Memory B cell (primary cell): ENCODE measurements around the gene VTI1A.
"Not testable (repeated sequence)": the region's sequence is repeated elsewhere in the genome, so short reads cannot be mapped to it uniquely, and the experiment has no call there.

Experiments used
- ATAC-seq: fragments of 150-1000 bp; cut with Tn5 transposase; 2 replicates; pipeline ENCODE4 v1.10.0; 2021; ENCODE audit warnings: low read depth, mild to moderate bottlenecking, moderate library complexity
- DNase-seq, 2 donors: peaks; one replicate each; pipeline ENCODE4 v3.0.0; 2022; ENCODE audit warnings: low spot score in 2 of 2
- H3K27ac Mint-ChIP-seq: one replicate; pipeline ENCODE4 v1.8.0; 2022; ENCODE audit warnings: mild to moderate bottlenecking, moderate library complexity, mixed read lengths
- H3K27me3 Mint-ChIP-seq: one replicate; pipeline ENCODE4 v1.8.0; 2022; ENCODE audit warnings: mixed read lengths
- H3K36me3 Mint-ChIP-seq: one replicate; pipeline ENCODE4 v1.8.0; 2022; ENCODE audit warnings: mild to moderate bottlenecking, mixed read lengths
- H3K4me1 Mint-ChIP-seq: one replicate; pipeline ENCODE4 v1.8.0; 2022; ENCODE audit warnings: mixed read lengths
- H3K4me3 Mint-ChIP-seq: one replicate; pipeline ENCODE4 v1.8.0; 2022; ENCODE audit warnings: mild to moderate bottlenecking, moderate library complexity, mixed read lengths
- H3K9me3 Mint-ChIP-seq: one replicate; pipeline ENCODE4 v1.8.0; 2022; ENCODE audit warnings: mixed read lengths

The VTI1A gene

GRCh38 chr10:112446855-112447619 is at the start of gene VTI1A, which contains the start of gene ZDHHC6:
Gene VTI1A (plus strand): TSS chr10:112447215. CDS start chr10:112447374, 159 bp downstream.
Gene ZDHHC6 (minus strand): TSS chr10:112446914. CDS start chr10:112445436, 1,478 bp downstream.
- peaks cover 28% of the 10 kb centered on the region for H3K4me1 Mint-ChIP-seq

GRCh38 chr10:112397592-112397991 is 49.4 kb upstream of the VTI1A start:
- H3K27me3 Mint-ChIP-seq = no peaks in the 10 kb centered on the region
- H3K36me3 Mint-ChIP-seq = peaks cover 21% of the 10 kb centered on the region
- no peaks in the 10 kb centered on the region for H3K4me1 Mint-ChIP-seq

More at GRCh38 chr10:112446855-112447619, at the start of gene VTI1A, which contains the start of gene ZDHHC6:
- peak within 1 kb of the TSS; percentile 98 for H3K27ac Mint-ChIP-seq
- peaks cover 5% of the 10 kb centered on the region for H3K36me3 Mint-ChIP-seq
- DNase-seq = peak; percentile 83 to 86
- peak within 1 kb of the TSS; percentile 97 for H3K4me3 Mint-ChIP-seq
- H3K27me3 Mint-ChIP-seq = no peaks in the 10 kb centered on the region
- peak; percentile 92 for ATAC-seq
- no peaks in the 10 kb centered on the region for H3K9me3 Mint-ChIP-seq

GRCh38 chr10:112402917-112403316 is 44.1 kb upstream of the VTI1A start:
- no peaks in the 10 kb centered on the region for H3K27me3 Mint-ChIP-seq
- no peak overlapping the region for H3K27ac Mint-ChIP-seq
- H3K9me3 Mint-ChIP-seq = no peaks in the 10 kb centered on the region
- peaks cover 53% of the 10 kb centered on the region for H3K36me3 Mint-ChIP-seq
- H3K4me3 Mint-ChIP-seq = no peak overlapping the region
- H3K4me1 Mint-ChIP-seq = peaks cover 5% of the 10 kb centered on the region
- DNase-seq (no peak), ATAC-seq (no peak)

More at GRCh38 chr10:112397592-112397991, 49.4 kb upstream of the VTI1A start:
- DNase-seq (no peak), ATAC-seq (no peak)
- no peak overlapping the region for H3K27ac Mint-ChIP-seq
- no peaks in the 10 kb centered on the region for H3K9me3 Mint-ChIP-seq
- H3K4me3 Mint-ChIP-seq = no peak overlapping the region

GRCh38 chr10:112404617-112405016 is 42.4 kb upstream of the VTI1A start:
- Mint-ChIP-seq H3K27me3 (no peaks in the 10 kb centered on the region), H3K4me1 (peaks cover 5% of the 10 kb centered on the region), H3K9me3 (no peaks in the 10 kb centered on the region), H3K27ac (no peak overlapping the region), H3K4me3 (no peak overlapping the region), H3K36me3 (peaks cover 58% of the 10 kb centered on the region)
- DNase-seq (no peak), ATAC-seq (no peak)

GRCh38 chr10:112406806-112407205 is 40.2 kb upstream of the VTI1A start:
- H3K9me3 Mint-ChIP-seq, H3K4me1 Mint-ChIP-seq, H3K4me3 Mint-ChIP-seq, DNase-seq, H3K27me3 Mint-ChIP-seq: not testable (repeated sequence)
- ATAC-seq = peak; percentile 26
- Mint-ChIP-seq H3K27ac (peak overlapping the region; percentile 78), H3K36me3 (peaks cover 56% of the 10 kb centered on the region)

GRCh38 chr10:112407696-112408095 is 39.3 kb upstream of the VTI1A start:
- H3K36me3 Mint-ChIP-seq = peaks cover 52% of the 10 kb centered on the region
- H3K4me3 Mint-ChIP-seq = no peak overlapping the region
- no peak for DNase-seq
- no peak for ATAC-seq
- no peaks in the 10 kb centered on the region for H3K27me3 Mint-ChIP-seq
- peaks cover 5% of the 10 kb centered on the region for H3K4me1 Mint-ChIP-seq
- H3K27ac Mint-ChIP-seq = peak overlapping the region; percentile 13
- no peaks in the 10 kb centered on the region for H3K9me3 Mint-ChIP-seq

GRCh38 chr10:112409299-112409698 is 37.7 kb upstream of the VTI1A start:
- Mint-ChIP-seq H3K27me3 (no peaks in the 10 kb centered on the region), H3K9me3 (no peaks in the 10 kb centered on the region), H3K36me3 (peaks cover 48% of the 10 kb centered on the region), H3K27ac (peak overlapping the region; percentile 68), H3K4me1 (peaks cover 5% of the 10 kb centered on the region), H3K4me3 (no peak overlapping the region)
- DNase-seq (no peak), ATAC-seq (no peak)

- no peaks in the 10 kb centered on the region for H3K9me3 Mint-ChIP-seq
- peaks cover 5% of the 10 kb centered on the region for H3K4me1 Mint-ChIP-seq
- ATAC-seq = no peak
- no peaks in the 10 kb centered on the region for H3K27me3 Mint-ChIP-seq
- peaks cover 43% of the 10 kb centered on the region for H3K36me3 Mint-ChIP-seq
- no peak overlapping the region for H3K4me3 Mint-ChIP-seq
- no peak overlapping the region for H3K27ac Mint-ChIP-seq
- DNase-seq = no peak
Measured at GRCh38 chr10:112409755-112410154, 37.3 kb upstream of the VTI1A start.

- no peaks in the 10 kb centered on the region for H3K4me1 Mint-ChIP-seq
- ATAC-seq = no peak
- no peaks in the 10 kb centered on the region for H3K27me3 Mint-ChIP-seq
- H3K9me3 Mint-ChIP-seq = no peaks in the 10 kb centered on the region
- H3K4me3 Mint-ChIP-seq = no peak overlapping the region
- peaks cover 39% of the 10 kb centered on the region for H3K36me3 Mint-ChIP-seq
- DNase-seq = no peak
- H3K27ac Mint-ChIP-seq = no peak overlapping the region
Measured at GRCh38 chr10:112412696-112413095, 34.3 kb upstream of the VTI1A start.

- Mint-ChIP-seq H3K27ac (no peak overlapping the region), H3K4me3 (no peak overlapping the region), H3K27me3 (no peaks in the 10 kb centered on the region), H3K36me3 (peaks cover 31% of the 10 kb centered on the region), H3K4me1 (no peaks in the 10 kb centered on the region), H3K9me3 (no peaks in the 10 kb centered on the region)
- no peak for ATAC-seq
- DNase-seq = no peak
Measured at GRCh38 chr10:112421731-112422130, 25.3 kb upstream of the VTI1A start.

- no peak for DNase-seq
- no peaks in the 10 kb centered on the region for H3K27me3 Mint-ChIP-seq
- peaks cover 8% of the 10 kb centered on the region for H3K4me1 Mint-ChIP-seq
- no peak overlapping the region for H3K4me3 Mint-ChIP-seq
- no peak overlapping the region for H3K27ac Mint-ChIP-seq
- no peaks in the 10 kb centered on the region for H3K9me3 Mint-ChIP-seq
- no peak for ATAC-seq
- H3K36me3 Mint-ChIP-seq = peaks cover 33% of the 10 kb centered on the region
Measured at GRCh38 chr10:112424651-112425050, 22.4 kb upstream of the VTI1A start.

GRCh38 chr10:112426111-112426510 is 20.9 kb upstream of the VTI1A start:
- Mint-ChIP-seq H3K9me3 (no peaks in the 10 kb centered on the region), H3K27ac (peak overlapping the region; percentile 74), H3K36me3 (peaks cover 30% of the 10 kb centered on the region), H3K4me3 (no peak overlapping the region), H3K27me3 (no peaks in the 10 kb centered on the region), H3K4me1 (peaks cover 8% of the 10 kb centered on the region)
- DNase-seq (no peak), ATAC-seq (no peak)

GRCh38 chr10:112429147-112429546 is 17.9 kb upstream of the VTI1A start:
- H3K4me3 Mint-ChIP-seq = no peak overlapping the region
- H3K36me3 Mint-ChIP-seq = peaks cover 21% of the 10 kb centered on the region
- no peaks in the 10 kb centered on the region for H3K9me3 Mint-ChIP-seq
- no peaks in the 10 kb centered on the region for H3K27me3 Mint-ChIP-seq
- DNase-seq (peak in 1 of 2 donors; percentile 13), ATAC-seq (peak; percentile 97)
- H3K27ac Mint-ChIP-seq = peak overlapping the region; percentile 89
- H3K4me1 Mint-ChIP-seq = peaks cover 8% of the 10 kb centered on the region

- H3K27me3 Mint-ChIP-seq = no peaks in the 10 kb centered on the region
- H3K36me3 Mint-ChIP-seq = peaks cover 21% of the 10 kb centered on the region
- no peak overlapping the region for H3K4me3 Mint-ChIP-seq
- peaks cover 8% of the 10 kb centered on the region for H3K4me1 Mint-ChIP-seq
- ATAC-seq (no peak), DNase-seq (no peak)
- peak overlapping the region; percentile 89 for H3K27ac Mint-ChIP-seq
- H3K9me3 Mint-ChIP-seq = no peaks in the 10 kb centered on the region
Measured at GRCh38 chr10:112429654-112430230, 17.3 kb upstream of the VTI1A start.
